Neutrophil (primary cell): Measurements from ENCODE around the gene GRWD1.

Experiments
- H3K27ac ChIP-seq: fragments of 200-600 bp; sonication (generic); 2 replicates; pipeline ENCODE4 v1.5.1; 2016; ENCODE audit warnings: mild to moderate bottlenecking, moderate library complexity
- H3K27me3 ChIP-seq: fragments of 200-600 bp; sonication (generic); 2 replicates; pipeline ENCODE4 v1.6.0; 2016; ENCODE audit warnings: mild to moderate bottlenecking
- H3K36me3 ChIP-seq: fragments of 200-600 bp; sonication (generic); 2 replicates; pipeline ENCODE4 v1.5.1; 2017
- H3K4me1 ChIP-seq, 2 experiments: fragments of 200-600 bp in 1 of 2; sonication (generic) in 1 of 2; 1 replicate in 1 of 2; 2 replicates in 1 of 2; pipeline versions ENCODE4 v1.5.1 to v1.6.1; 2013 to 2016; ENCODE audit warnings: low read depth in 1 of 2, low read length in 1 of 2, mild to moderate bottlenecking in 1 of 2, moderate library complexity in 1 of 2; ENCODE audit not compliant: control insufficient read depth in 1 of 2, insufficient read depth in 1 of 2
- H3K4me3 ChIP-seq, 2 experiments: fragments of 200-600 bp in 1 of 2; sonication (generic) in 1 of 2; 1 replicate in 1 of 2; 2 replicates in 1 of 2; pipeline ENCODE4 v1.5.1; 2013 to 2016; ENCODE audit warnings: low read depth in 1 of 2, low read length in 1 of 2, mild to moderate bottlenecking in 1 of 2, moderate library complexity in 1 of 2
- H3K9me3 ChIP-seq: fragments of 200-600 bp; sonication (generic); 2 replicates; pipeline ENCODE4 v1.5.1; 2016
- TF ChIP-seq, protein P1 (sequence below): fragments of 200-600 bp; sonication (generic); IDR thresholded peaks from 2 replicates; pipeline ENCODE4 v1.5.1; 2016; ENCODE audit warnings: antibody characterized with exemption

The GRWD1 gene

DNA sequence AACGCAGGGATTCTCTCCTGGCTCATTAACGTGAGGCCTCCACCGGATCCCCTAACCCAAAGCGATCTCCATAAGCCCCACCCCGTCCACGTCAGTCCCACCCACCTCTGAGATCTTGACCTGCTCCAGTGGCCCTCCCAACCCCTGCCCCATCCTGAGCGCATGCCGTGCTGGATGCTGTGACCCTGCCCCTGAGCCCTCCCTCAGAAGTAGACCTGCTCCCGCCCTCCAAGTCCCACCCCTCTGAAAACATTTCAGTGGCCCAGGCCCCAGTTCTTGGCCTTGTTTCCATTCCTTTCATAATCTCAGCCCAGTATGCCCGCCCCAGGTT lies 46.0 kb downstream of the GRWD1 start:
- Histone ChIP-seq H3K4me1 (peaks cover 12 to 37% of the 10 kb centered on the region in 2 experiments), H3K27me3 (peaks cover 80% of the 10 kb centered on the region), H3K27ac (no peak overlapping the region), H3K36me3 (no peaks in the 10 kb centered on the region), H3K4me3 (no peak overlapping the region), H3K9me3 (peaks cover 5% of the 10 kb centered on the region)
- TF ChIP-seq, protein P1, sequence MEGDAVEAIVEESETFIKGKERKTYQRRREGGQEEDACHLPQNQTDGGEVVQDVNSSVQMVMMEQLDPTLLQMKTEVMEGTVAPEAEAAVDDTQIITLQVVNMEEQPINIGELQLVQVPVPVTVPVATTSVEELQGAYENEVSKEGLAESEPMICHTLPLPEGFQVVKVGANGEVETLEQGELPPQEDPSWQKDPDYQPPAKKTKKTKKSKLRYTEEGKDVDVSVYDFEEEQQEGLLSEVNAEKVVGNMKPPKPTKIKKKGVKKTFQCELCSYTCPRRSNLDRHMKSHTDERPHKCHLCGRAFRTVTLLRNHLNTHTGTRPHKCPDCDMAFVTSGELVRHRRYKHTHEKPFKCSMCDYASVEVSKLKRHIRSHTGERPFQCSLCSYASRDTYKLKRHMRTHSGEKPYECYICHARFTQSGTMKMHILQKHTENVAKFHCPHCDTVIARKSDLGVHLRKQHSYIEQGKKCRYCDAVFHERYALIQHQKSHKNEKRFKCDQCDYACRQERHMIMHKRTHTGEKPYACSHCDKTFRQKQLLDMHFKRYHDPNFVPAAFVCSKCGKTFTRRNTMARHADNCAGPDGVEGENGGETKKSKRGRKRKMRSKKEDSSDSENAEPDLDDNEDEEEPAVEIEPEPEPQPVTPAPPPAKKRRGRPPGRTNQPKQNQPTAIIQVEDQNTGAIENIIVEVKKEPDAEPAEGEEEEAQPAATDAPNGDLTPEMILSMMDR = no peak

DNA sequence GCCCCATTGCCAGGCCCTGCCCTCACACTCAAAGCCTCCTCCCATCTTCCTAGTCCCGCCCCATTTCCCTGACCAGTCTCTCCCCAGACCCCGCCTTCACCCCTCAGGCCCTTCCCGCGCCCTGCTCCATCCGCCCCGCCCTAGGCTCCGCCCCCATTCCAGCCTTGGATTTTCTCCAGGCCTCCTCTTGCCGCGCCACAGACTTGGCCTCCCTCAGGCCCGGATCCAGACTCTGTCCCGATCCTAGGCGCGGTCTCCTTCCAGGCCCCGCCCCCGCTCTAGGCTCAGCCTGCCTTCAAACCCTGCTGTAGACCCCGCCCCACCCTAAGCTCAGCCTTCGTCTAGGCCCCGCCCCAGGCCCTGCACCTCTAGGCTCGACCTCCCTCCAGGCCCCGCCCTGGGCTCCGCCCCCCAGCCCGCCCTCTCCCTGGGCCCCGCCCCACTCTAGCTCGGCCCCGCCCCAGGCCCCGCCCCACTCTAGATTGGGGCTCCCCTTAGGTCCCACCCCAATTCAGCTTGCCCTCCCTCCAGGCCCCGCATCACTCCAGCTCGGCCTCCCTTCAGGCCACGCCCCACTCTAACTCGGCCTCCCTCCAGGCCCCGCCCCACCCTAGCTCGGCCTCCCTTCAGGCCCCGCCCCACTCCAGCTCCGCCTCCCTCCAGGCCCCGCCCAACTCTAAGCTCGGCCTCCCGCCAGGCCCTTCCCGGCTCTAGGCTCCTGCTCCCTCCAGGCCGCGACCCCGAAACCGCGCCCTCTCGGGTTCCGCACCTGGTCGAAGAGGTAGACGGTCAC lies 47.3 kb downstream of the GRWD1 start:
- peak overlapping the region; percentile 52 to 59 for H3K4me3 ChIP-seq
- no peak overlapping the region for H3K27ac ChIP-seq
- H3K9me3 ChIP-seq = peaks cover 5% of the 10 kb centered on the region
- TF ChIP-seq, protein P1 = no peak
- no peaks in the 10 kb centered on the region for H3K36me3 ChIP-seq
- H3K4me1 ChIP-seq = peaks cover 12 to 37% of the 10 kb centered on the region in 2 experiments
- H3K27me3 ChIP-seq = peaks cover 88% of the 10 kb centered on the region

DNA sequence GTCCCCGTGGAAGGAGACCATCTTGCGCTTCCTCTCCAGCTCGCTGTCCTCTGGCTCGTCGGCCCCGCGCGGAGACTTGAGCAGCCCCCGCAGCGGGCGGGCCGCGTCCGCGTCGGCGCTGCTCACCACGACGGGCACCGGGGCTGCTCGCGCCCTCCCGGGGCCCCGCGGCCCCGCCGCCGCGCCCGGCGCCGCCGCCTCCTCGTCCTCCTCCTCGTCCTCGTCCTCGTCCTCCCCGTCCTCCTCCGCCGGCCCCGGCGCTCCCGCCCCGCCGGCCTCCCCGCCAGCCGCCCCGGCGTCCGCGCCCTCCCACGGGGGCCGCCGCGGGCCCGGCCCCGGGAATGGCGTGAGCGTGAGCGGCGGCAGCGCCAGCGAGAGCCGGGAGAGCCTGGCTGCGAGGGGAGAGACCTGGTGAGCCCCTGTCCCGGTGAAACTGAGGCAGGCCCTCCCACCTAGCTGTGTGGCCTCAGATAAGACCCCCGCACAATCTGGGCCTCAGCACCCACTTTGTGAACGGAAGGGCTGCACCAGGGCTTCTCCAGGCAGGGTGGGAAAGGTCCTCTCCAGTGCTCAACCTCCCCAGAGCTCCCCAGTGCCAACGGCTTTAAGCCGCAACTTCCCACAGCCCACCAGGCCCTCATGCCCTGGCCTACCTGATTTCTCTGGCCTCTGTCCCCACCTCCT lies 48.1 kb downstream of the GRWD1 start:
- H3K4me3 ChIP-seq = peak overlapping the region; percentile 52 to 59
- TF ChIP-seq, protein P1 = no peak
- peaks cover 12 to 37% of the 10 kb centered on the region in 2 experiments for H3K4me1 ChIP-seq
- H3K36me3 ChIP-seq = no peaks in the 10 kb centered on the region
- H3K27ac ChIP-seq = no peak overlapping the region
- H3K27me3 ChIP-seq = peaks cover 92% of the 10 kb centered on the region
- peaks cover 5% of the 10 kb centered on the region for H3K9me3 ChIP-seq

DNA sequence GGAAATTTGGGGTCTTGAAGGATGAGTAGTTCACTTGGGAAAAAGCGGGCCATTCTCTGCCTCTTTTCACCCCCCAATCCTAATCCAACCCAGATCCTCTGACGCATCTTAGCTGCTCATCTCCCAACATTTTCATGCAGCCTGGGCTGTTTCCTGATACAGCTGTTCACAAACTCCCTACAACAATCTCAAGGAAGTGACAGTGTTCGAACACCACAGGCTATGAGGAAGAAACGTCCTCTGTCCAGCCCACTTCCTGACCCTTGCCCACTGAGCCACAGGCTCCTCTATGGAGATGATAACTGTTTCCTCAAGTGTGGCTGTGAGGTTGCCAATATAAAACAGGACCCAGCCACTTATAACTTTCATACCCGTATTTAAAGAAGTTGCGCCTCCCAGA lies 49.6 kb downstream of the GRWD1 start:
- Histone ChIP-seq H3K9me3 (peaks cover 5% of the 10 kb centered on the region), H3K4me3 (no peak overlapping the region), H3K4me1 (peaks cover 12 to 37% of the 10 kb centered on the region in 2 experiments), H3K27ac (no peak overlapping the region), H3K27me3 (peaks cover 97% of the 10 kb centered on the region), H3K36me3 (no peaks in the 10 kb centered on the region)
- TF ChIP-seq, protein P1 = no peak

DNA sequence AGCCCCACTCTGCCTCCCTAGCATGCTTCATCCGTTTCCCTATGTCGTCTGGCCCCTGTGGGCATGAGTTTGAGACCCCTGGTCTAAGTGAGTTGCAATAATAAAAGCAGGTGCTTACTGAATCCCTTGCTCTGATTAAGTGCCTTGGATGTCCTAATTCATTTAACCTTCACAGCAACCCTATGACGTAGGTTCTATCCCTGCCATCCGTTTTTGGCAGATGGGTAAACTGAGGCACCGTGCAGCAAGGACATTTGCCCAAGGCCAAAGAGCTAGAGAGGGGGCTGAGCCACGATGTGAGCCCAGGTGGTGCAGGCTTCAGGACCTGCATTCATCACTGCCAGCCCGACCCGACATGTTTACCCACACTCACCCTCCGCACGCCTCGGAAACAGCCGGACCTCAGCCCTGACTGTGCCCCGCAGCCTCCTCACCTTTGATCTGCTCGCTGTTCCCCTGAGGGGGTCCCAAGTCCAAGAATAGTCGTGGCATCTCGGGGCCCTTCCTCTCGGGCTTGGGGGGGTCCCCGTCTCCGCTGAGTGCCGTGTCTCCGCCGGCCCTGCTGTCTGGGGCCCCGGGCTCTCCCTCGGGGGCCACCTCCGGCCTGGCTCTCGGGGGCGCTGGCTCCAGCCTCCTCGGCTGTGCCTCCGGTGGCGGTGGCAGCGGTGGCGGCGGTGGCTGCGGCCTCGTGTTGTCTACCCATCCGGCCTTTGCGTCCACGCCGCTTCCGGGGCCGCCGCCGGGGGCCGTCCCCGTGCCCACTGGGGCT lies 51.4 kb downstream of the GRWD1 start:
- TF ChIP-seq, protein P1 = no peak
- no peaks in the 10 kb centered on the region for H3K36me3 ChIP-seq
- peaks cover 5% of the 10 kb centered on the region for H3K9me3 ChIP-seq
- no peak overlapping the region for H3K27ac ChIP-seq
- no peak overlapping the region for H3K4me3 ChIP-seq
- peaks cover 23 to 38% of the 10 kb centered on the region in 2 experiments for H3K4me1 ChIP-seq
- peaks cover 89% of the 10 kb centered on the region for H3K27me3 ChIP-seq
